ENCODE measurements around the gene NOC4L.

DNA sequence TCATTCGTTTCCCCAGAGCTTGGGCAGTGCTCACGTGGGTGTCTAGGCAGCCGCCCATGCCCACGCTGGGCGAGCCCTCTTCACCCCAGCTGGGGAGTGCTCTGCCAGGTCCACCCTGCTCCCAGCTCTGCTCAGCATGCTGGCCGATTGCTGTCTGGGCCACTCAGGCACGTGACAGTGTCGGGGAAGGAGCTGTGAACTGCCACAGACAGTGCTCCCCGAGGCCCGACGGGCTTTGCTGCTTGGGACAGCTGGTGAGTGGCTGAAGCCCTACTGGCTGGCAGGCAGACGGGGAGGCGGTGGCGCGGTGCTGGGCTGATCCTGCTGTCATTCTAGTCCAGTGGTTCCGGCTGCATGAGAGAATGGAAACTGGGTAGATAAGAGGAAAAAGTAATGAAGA is 15.8 kb downstream of the NOC4L start:
- TF ChIP-seq CTCF (IDR thresholded peaks at IDR 0.05; ENCODE audit: low read length), result no peak
- no peak for TF ChIP-seq EZH2 (IDR thresholded peaks at IDR 0.05; ENCODE audit: borderline replicate concordance, low read length)
